BJ (cell line): ENCODE measurements around the gene DYNC1I2. TPM values are rescaled to one million over a fixed set of nuclear protein-coding genes. Genes with fewer than 3 reads are reported as not detected.

Experiments
- CTCF ChIA-PET: fragments of 350-600 bp; formaldehyde crosslinking; extraction: SDS; loops from one replicate; lab custom pipeline; 2021; ENCODE audit warnings: antibody characterized with exemption, inconsistent platforms; lab: Yijun Ruan, JAX
- POLR2A ChIA-PET: fragments of 300-600 bp; sonication (Branson Sonifier 250); formaldehyde crosslinking; extraction: SDS; loops from one replicate; lab custom pipeline; 2021; ENCODE audit warnings: antibody characterized with exemption; lab: Charles Lee
- DNase-seq: peaks from one replicate; pipeline ENCODE4 v3.0.0-alpha.2; 2011; ENCODE audit warnings: low read depth
- H3K27me3 ChIP-seq: 2 replicates; pipeline ENCODE4 v1.6.0; 2011; ENCODE audit warnings: low read length; ENCODE audit not compliant: control insufficient read depth, insufficient read depth
- H3K36me3 ChIP-seq: 2 replicates; pipeline ENCODE4 v1.5.1; 2011; ENCODE audit warnings: low read length; ENCODE audit not compliant: control insufficient read depth, insufficient read depth
- H3K4me3 ChIP-seq: 2 replicates; pipeline ENCODE4 v1.5.1; 2011; ENCODE audit warnings: low read depth, mild to moderate bottlenecking, control low read depth, low read length
- CTCF ChIP-seq: IDR thresholded peaks from 2 replicates; pipeline ENCODE4 v1.5.1; 2011; ENCODE audit warnings: low read depth, mild to moderate bottlenecking, control low read depth, inconsistent platforms, low read length, moderate library complexity; ENCODE audit not compliant: insufficient read depth
- polyA plus RNA-seq: library from polyadenylated mRNA; depleted of rRNA; stranded (reverse); fragments of >200 nt; gene quantifications from 2 replicates; pipeline ENCODE4 v1.2.3, GENCODE V29; 2011

The DYNC1I2 gene
- polyA plus RNA-seq, 1 experiment, result 96.9 TPM

GRCh38 chr2:171735991-171736710, 48.9 kb downstream of the DYNC1I2 start:
- no peak for DNase-seq
- Histone ChIP-seq H3K27me3 (no peaks in the 10 kb centered on the region), H3K36me3 (peaks cover 3% of the 10 kb centered on the region), H3K4me3 (no peak overlapping the region)
- TF ChIP-seq CTCF, result no peak
- POLR2A ChIA-PET, result no interaction called here
- CTCF ChIA-PET, result no interaction called here

GRCh38 chr2:171741189-171741588, 53.9 kb downstream of the DYNC1I2 start:
- no peak for TF ChIP-seq CTCF
- DNase-seq, result no peak
- peaks cover 9% of the 10 kb centered on the region for H3K36me3 ChIP-seq
- H3K4me3 ChIP-seq, result no peak overlapping the region
- CTCF ChIA-PET, result interaction anchor here (0.7 to 1.4 kb wide), 4 partner anchors 9 to 120 kb away, joined by 3 read pairs; no protein-coding TSS in a partner anchor
- POLR2A ChIA-PET, result no interaction called here
- no peaks in the 10 kb centered on the region for H3K27me3 ChIP-seq

GRCh38 chr2:171742760-171743159, 55.5 kb downstream of the DYNC1I2 start:
- no peak for TF ChIP-seq CTCF
- ChIA-PET POLR2A (no interaction called here), CTCF (no interaction called here)
- H3K27me3 ChIP-seq, result no peaks in the 10 kb centered on the region
- peaks cover 7% of the 10 kb centered on the region for H3K36me3 ChIP-seq
- no peak overlapping the region for H3K4me3 ChIP-seq
- no peak for DNase-seq

- DNase-seq, result no peak
- no peak overlapping the region for H3K4me3 ChIP-seq
- POLR2A ChIA-PET, result no interaction called here
- no peak for TF ChIP-seq CTCF
- peaks cover 7% of the 10 kb centered on the region for H3K36me3 ChIP-seq
- CTCF ChIA-PET, result interaction anchor here (0.9 to 1.2 kb wide), 2 partner anchors 146 to 369 kb away, joined by 3 read pairs; no protein-coding TSS in a partner anchor
- no peaks in the 10 kb centered on the region for H3K27me3 ChIP-seq
Measured at GRCh38 chr2:171745141-171745540, 57.9 kb downstream of the DYNC1I2 start.

DNA sequence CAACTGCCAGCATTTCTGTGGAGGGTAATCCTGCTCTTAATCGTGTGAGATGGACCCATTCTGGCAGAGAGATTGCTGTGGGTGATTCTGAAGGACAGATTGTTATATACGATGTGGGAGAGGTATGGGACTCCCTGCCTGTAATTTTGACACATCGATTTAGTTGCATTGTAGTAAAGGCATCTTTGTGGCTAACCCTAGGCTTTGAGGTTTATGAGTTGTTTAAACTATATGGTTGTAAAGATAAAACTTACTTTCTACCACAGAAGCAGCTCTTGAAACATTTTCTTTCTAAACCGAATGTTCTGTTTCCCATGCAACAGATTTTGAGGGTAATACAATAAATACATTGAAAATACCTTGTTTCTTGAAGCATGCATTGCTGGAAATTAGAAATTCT, 58.5 kb downstream of the DYNC1I2 start:
- CTCF ChIA-PET, result interaction anchor here (0.9 to 1.2 kb wide), 2 partner anchors 147 to 368 kb away, joined by 3 read pairs; no protein-coding TSS in a partner anchor

More for the DNA sequence above, 58.5 kb downstream of the DYNC1I2 start:
- POLR2A ChIA-PET, result no interaction called here
- H3K27me3 ChIP-seq, result no peaks in the 10 kb centered on the region
- DNase-seq, result no peak
- TF ChIP-seq CTCF, result no peak
- H3K4me3 ChIP-seq, result no peak overlapping the region
- peaks cover 7% of the 10 kb centered on the region for H3K36me3 ChIP-seq
